ENCODE data around the gene ETV7.

ETV7 gene

GRCh38 chr6:36327919-36328236 lies 59.6 kb downstream of the ETV7 start:
- ChIA-PET CTCF (interaction anchor here (0.6 to 0.8 kb wide), 2 partner anchors 13 to 26 kb away, joined by 3 read pairs; no protein-coding TSS in a partner anchor), POLR2A (no interaction called here)
- no peak for TF ChIP-seq LEF1 (IDR thresholded peaks at IDR 0.05; ENCODE audit: borderline replicate concordance)
- TF ChIP-seq PKNOX1 (IDR thresholded peaks at IDR 0.05): no peak
- TF ChIP-seq BHLHE40 (IDR thresholded peaks at IDR 0.05; ENCODE audit: borderline replicate concordance): no peak
- TF ChIP-seq FOXM1 (IDR thresholded peaks at IDR 0.05; ENCODE audit: borderline replicate concordance): no peak
- no peak for TF ChIP-seq TARDBP (IDR thresholded peaks at IDR 0.05)
- no peak for TF ChIP-seq FOXK2 (IDR thresholded peaks at IDR 0.05)
- TF ChIP-seq ELF4 (IDR thresholded peaks at IDR 0.05): no peak
- TF ChIP-seq FOXA1 (IDR thresholded peaks at IDR 0.05): no peak
- TF ChIP-seq HDGF (IDR thresholded peaks at IDR 0.05; ENCODE audit: borderline replicate concordance): no peak
- TF ChIP-seq NFRKB (IDR thresholded peaks at IDR 0.05): no peak
- TF ChIP-seq ZNF384 (IDR thresholded peaks at IDR 0.05): no peak
- no peak for TF ChIP-seq L3MBTL2 (conservative IDR thresholded peaks at IDR 0.05)
- TF ChIP-seq SP1 (IDR thresholded peaks at IDR 0.05): no peak
- no peak for TF ChIP-seq CTBP1 (IDR thresholded peaks at IDR 0.05; ENCODE audit: borderline replicate concordance)
- DNase-seq (ENCODE audit: extremely low spot score): no peak

- ChIA-PET POLR2A (no interaction called here), CTCF (interaction anchor here (0.8 kb wide), 1 partner anchor 25 kb away, joined by 3 read pairs; no protein-coding TSS in a partner anchor)
- TF ChIP-seq HDGF (IDR thresholded peaks at IDR 0.05; ENCODE audit: borderline replicate concordance) (no peak), TARDBP (IDR thresholded peaks at IDR 0.05) (no peak), FOXM1 (IDR thresholded peaks at IDR 0.05; ENCODE audit: borderline replicate concordance) (no peak), FOXA1 (IDR thresholded peaks at IDR 0.05) (no peak), ARNT (IDR thresholded peaks at IDR 0.05) (no peak), ELF4 (IDR thresholded peaks at IDR 0.05) (no peak), SUZ12 (IDR thresholded peaks at IDR 0.05) (no peak), L3MBTL2 (conservative IDR thresholded peaks at IDR 0.05) (no peak), LEF1 (IDR thresholded peaks at IDR 0.05; ENCODE audit: borderline replicate concordance) (no peak), BHLHE40 (IDR thresholded peaks at IDR 0.05; ENCODE audit: borderline replicate concordance) (no peak)
- DNase-seq (ENCODE audit: extremely low spot score): no peak
Observed at GRCh38 chr6:36327226-36327918, 60.1 kb downstream of the ETV7 start.

- POLR2A ChIA-PET: no interaction called here
- CTCF ChIA-PET: interaction anchor here (0.8 kb wide), 1 partner anchor 15 kb away, joined by 3 read pairs; no protein-coding TSS in a partner anchor
- DNase-seq (ENCODE audit: extremely low spot score): no peak
- TF ChIP-seq LEF1 (IDR thresholded peaks at IDR 0.05; ENCODE audit: borderline replicate concordance) (no peak), L3MBTL2 (conservative IDR thresholded peaks at IDR 0.05) (no peak)
Observed at GRCh38 chr6:36326356-36326995, 61.0 kb downstream of the ETV7 start.

GRCh38 chr6:36324715-36325114 lies 62.8 kb downstream of the ETV7 start:
- no peak for DNase-seq (ENCODE audit: extremely low spot score)
- ChIA-PET CTCF (interaction anchor here (0.9 kb wide), 1 partner anchor 16 kb away, joined by 3 read pairs; no protein-coding TSS in a partner anchor), POLR2A (no interaction called here)
- TF ChIP-seq ELF4 (IDR thresholded peaks at IDR 0.05): no peak

- TF ChIP-seq SP1 (IDR thresholded peaks at IDR 0.05) (no peak), SUZ12 (IDR thresholded peaks at IDR 0.05) (no peak), FOXK2 (IDR thresholded peaks at IDR 0.05) (no peak), L3MBTL2 (conservative IDR thresholded peaks at IDR 0.05) (no peak), TARDBP (IDR thresholded peaks at IDR 0.05) (no peak), ARNT (IDR thresholded peaks at IDR 0.05) (no peak), PKNOX1 (IDR thresholded peaks at IDR 0.05) (no peak), CTBP1 (IDR thresholded peaks at IDR 0.05; ENCODE audit: borderline replicate concordance) (no peak), LEF1 (IDR thresholded peaks at IDR 0.05; ENCODE audit: borderline replicate concordance) (no peak), ELF4 (IDR thresholded peaks at IDR 0.05) (no peak), HDGF (IDR thresholded peaks at IDR 0.05; ENCODE audit: borderline replicate concordance) (no peak)
- ChIA-PET CTCF (interaction anchor here (0.9 kb wide), 1 partner anchor 17 kb away, joined by 3 read pairs; no protein-coding TSS in a partner anchor), POLR2A (no interaction called here)
- DNase-seq (ENCODE audit: extremely low spot score): no peak
Observed at GRCh38 chr6:36324191-36324590, 63.3 kb downstream of the ETV7 start.

- POLR2A ChIA-PET: no interaction called here
Observed at GRCh38 chr6:36323062-36323461, 64.4 kb downstream of the ETV7 start.

More at GRCh38 chr6:36323062-36323461, 64.4 kb downstream of the ETV7 start:
- DNase-seq (ENCODE audit: extremely low spot score): no peak
- TF ChIP-seq TARDBP (IDR thresholded peaks at IDR 0.05) (no peak), LEF1 (IDR thresholded peaks at IDR 0.05; ENCODE audit: borderline replicate concordance) (no peak), SUZ12 (IDR thresholded peaks at IDR 0.05) (no peak), FOXK2 (IDR thresholded peaks at IDR 0.05) (no peak), FOXA1 (IDR thresholded peaks at IDR 0.05) (no peak), ARNT (IDR thresholded peaks at IDR 0.05) (no peak), L3MBTL2 (conservative IDR thresholded peaks at IDR 0.05) (no peak), HDGF (IDR thresholded peaks at IDR 0.05; ENCODE audit: borderline replicate concordance) (no peak), NFRKB (IDR thresholded peaks at IDR 0.05) (no peak), BHLHE40 (IDR thresholded peaks at IDR 0.05; ENCODE audit: borderline replicate concordance) (no peak), ZNF384 (IDR thresholded peaks at IDR 0.05) (no peak), CTBP1 (IDR thresholded peaks at IDR 0.05; ENCODE audit: borderline replicate concordance) (no peak)
- CTCF ChIA-PET: interaction anchor here (0.6 kb wide), 1 partner anchor 51 kb away, joined by 3 read pairs; no protein-coding TSS in a partner anchor

Data from HEK293T (cell line).